GM13976 (cell line): ENCODE measurements around the gene UBQLNL.

Source experiments
- DNase-seq: peaks from one replicate; pipeline ENCODE4 v3.0.0; 2012; ENCODE audit warnings: low spot score
- in situ Hi-C: fragments of 300-500 bp; cut with MboI; formaldehyde crosslinking; loops from one replicate; pipeline ENCODE4 v1.12.0; 2022; ENCODE audit warnings: low sequenced_read_pairs, mixed read lengths, inconsistent platforms; ENCODE audit not compliant: unreplicated experiment
- TF ChIP-seq, protein P1 (sequence below): IDR thresholded peaks from 2 replicates; pipeline ENCODE4 v1.5.1; 2012; ENCODE audit warnings: borderline replicate concordance, mild to moderate bottlenecking; ENCODE audit not compliant: insufficient read depth; ENCODE audit errors: extremely low read depth, missing control alignments, control extremely low read depth

The UBQLNL gene, protein sequence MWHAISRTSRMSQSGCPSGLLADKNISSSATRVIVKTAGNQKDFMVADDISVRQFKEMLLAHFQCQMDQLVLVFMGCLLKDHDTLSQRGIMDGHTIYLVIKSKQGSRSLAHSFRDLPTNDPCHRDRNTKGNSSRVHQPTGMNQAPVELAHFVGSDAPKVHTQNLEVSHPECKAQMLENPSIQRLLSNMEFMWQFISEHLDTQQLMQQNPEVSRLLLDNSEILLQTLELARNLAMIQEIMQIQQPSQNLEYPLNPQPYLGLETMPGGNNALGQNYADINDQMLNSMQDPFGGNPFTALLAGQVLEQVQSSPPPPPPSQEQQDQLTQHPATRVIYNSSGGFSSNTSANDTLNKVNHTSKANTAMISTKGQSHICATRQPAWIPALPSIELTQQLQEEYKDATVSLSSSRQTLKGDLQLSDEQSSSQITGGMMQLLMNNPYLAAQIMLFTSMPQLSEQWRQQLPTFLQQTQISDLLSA

GRCh38 chr11:5516599-5516998, at the start of gene UBQLNL:
UBQLNL (minus strand) TSS chr11:5516699; CDS start chr11:5516441, 258 bp downstream.
- TF ChIP-seq, protein P1, sequence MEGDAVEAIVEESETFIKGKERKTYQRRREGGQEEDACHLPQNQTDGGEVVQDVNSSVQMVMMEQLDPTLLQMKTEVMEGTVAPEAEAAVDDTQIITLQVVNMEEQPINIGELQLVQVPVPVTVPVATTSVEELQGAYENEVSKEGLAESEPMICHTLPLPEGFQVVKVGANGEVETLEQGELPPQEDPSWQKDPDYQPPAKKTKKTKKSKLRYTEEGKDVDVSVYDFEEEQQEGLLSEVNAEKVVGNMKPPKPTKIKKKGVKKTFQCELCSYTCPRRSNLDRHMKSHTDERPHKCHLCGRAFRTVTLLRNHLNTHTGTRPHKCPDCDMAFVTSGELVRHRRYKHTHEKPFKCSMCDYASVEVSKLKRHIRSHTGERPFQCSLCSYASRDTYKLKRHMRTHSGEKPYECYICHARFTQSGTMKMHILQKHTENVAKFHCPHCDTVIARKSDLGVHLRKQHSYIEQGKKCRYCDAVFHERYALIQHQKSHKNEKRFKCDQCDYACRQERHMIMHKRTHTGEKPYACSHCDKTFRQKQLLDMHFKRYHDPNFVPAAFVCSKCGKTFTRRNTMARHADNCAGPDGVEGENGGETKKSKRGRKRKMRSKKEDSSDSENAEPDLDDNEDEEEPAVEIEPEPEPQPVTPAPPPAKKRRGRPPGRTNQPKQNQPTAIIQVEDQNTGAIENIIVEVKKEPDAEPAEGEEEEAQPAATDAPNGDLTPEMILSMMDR = no peak

GRCh38 chr11:5564259-5565019, 47.9 kb upstream of the UBQLNL start:
- TF ChIP-seq, protein P1 = no peak
- in situ Hi-C loops = no loop called here
- DNase-seq = no peak

More at GRCh38 chr11:5516599-5516998, at the start of gene UBQLNL:
- no peak for DNase-seq
- in situ Hi-C loops = no loop called here

DNA sequence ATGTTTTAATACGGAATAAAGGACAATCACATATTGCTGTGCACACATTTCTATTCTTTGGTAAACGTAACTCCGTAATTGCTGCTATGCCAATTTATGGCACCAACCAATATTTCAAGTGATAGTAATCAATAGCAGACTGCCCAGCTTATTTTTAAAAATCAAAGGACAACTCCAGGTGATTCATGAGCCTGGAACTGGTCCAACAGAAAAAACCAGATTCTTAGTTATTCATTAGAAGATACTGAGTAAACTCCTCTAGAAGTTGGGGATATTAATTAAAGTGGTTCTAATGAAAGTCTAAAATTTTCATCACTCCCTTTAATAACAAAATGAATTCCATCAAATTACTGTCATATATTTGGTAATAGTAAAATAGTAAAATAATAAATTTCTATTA, 41.3 kb upstream of the UBQLNL start:
- no peak for DNase-seq
- in situ Hi-C loops = no loop called here
- TF ChIP-seq, protein P1 = no peak

- TF ChIP-seq, protein P1 = no peak
- DNase-seq = no peak
- in situ Hi-C loops = no loop called here
These were observed 40.2 kb upstream of the UBQLNL start for GRCh38 chr11:5556596-5557188.

DNA sequence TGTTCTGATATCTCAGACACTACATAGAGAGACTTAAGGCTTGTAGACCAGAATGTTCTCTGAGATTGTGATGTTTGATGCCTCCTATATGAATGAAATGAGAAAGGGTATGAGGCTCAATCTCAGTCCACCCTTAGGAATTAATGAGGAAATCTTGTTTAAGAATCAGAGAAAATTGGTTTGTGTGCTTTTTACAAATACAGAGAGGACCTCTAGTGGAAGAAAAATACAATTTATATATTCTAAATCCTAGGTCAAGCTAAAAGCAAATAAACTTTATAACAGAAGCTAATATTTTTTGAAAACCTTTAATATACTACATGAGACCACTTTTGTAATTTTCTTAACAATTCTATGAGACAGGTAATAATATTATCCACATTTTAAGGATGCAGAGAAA, 36.8 kb upstream of the UBQLNL start:
- in situ Hi-C loops = no loop called here
- TF ChIP-seq, protein P1 = no peak
- no peak for DNase-seq

DNA sequence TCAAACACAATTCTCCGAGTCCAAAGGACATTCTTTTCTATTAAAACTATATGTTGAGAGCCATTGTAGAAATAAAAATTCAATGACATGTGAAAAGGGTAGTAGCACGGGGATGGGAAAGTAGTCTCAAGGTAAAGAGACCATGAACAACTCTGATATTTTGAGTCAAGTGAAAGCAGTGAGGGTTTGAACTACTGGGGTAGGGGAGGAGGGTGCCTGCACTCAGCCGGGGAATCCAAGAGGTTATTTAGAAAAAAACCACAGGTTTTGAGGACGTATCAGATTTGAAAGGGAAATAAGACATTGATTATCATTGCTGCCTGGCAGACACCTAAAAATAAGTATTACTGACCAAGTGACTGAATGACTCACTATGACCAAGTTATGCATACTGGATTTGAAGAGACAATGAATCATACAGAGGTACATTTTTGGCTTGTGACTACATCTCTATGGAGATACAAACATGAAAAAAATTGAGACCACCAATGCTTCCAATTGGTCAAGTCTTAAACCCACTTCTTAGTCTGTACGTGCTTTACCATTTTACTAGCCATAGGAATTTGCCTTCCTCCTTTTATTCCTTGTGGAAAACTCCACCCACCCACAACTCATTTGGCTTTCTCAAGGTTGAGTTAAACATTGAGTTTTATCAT, 34.1 kb upstream of the UBQLNL start:
- no peak for DNase-seq
- TF ChIP-seq, protein P1 = no peak
- in situ Hi-C loops = no loop called here
